Measurements from ENCODE around the gene CAMK2B. TPM values are rescaled to one million over a fixed set of nuclear protein-coding genes. Genes with fewer than 3 reads are reported as not detected.
"Not testable (repeated sequence)": the region's sequence is repeated elsewhere in the genome, so short reads cannot be mapped to it uniquely, and the experiment has no call there.

The CAMK2B gene
- total and polyA plus RNA-seq, 12 donors: 30.8 to 152 (median 113) TPM

DNA sequence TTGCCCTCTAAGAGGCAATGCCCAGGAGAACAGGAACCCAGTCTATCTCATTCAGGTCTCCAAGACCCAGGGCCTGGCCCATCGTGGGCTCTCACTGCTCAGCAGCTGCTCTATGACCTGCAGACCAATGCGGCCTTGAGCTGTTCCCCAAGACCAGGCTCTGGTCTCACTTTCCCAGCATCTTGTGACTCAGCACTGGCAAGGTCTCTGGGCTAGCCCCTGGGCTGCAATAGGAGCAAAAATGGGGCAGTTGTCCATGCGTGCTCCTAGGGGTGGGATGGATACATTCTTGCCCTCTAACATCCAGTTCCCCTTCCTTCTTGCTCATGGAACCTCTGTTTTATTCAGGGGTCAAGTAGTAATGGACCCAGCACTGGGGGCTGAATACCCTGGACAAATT is 149.7 kb downstream of the CAMK2B start:
- intact Hi-C loops (cut with DNase I): no loop called here
- no peak overlapping the region for H3K27ac ChIP-seq
- WGBS, 2 donors: 84 to 90% methylated on average over 3 of the region's 3 CpGs

DNA sequence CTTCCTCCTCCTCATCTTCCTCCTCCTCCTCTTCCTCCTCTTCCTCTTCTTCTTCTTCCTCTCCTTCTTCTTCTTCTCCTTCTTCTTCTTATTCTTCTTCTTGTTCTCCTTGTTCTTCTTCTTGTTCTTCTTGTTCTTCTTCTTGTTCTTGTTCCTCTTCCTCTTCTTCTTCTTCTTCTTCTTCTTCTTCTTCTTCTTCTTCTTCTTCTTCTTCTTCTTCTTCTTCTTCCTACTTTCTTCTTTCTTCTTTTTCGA is 150.8 kb downstream of the CAMK2B start:
- WGBS, 2 donors: 71 to 86% methylated on average over 1 of the region's 1 CpG
- H3K36me3 ChIP-seq; ATAC-seq; intact Hi-C loops (cut with DNase I); H3K4me3 ChIP-seq; H3K9me3 ChIP-seq; H3K27me3 ChIP-seq; DNase-seq; H3K4me1 ChIP-seq; H3K27ac ChIP-seq: not testable (repeated sequence)

More for the DNA sequence above, 149.7 kb downstream of the CAMK2B start:
- peaks cover 0 to 4% (median 0%) of the 10 kb centered on the region in 7 donors for H3K27me3 ChIP-seq
- no peaks in the 10 kb centered on the region for H3K36me3 ChIP-seq
- peaks cover 0 to 9% (median 0%) of the 10 kb centered on the region in 9 donors for H3K4me1 ChIP-seq
- TF ChIP-seq, protein P1, sequence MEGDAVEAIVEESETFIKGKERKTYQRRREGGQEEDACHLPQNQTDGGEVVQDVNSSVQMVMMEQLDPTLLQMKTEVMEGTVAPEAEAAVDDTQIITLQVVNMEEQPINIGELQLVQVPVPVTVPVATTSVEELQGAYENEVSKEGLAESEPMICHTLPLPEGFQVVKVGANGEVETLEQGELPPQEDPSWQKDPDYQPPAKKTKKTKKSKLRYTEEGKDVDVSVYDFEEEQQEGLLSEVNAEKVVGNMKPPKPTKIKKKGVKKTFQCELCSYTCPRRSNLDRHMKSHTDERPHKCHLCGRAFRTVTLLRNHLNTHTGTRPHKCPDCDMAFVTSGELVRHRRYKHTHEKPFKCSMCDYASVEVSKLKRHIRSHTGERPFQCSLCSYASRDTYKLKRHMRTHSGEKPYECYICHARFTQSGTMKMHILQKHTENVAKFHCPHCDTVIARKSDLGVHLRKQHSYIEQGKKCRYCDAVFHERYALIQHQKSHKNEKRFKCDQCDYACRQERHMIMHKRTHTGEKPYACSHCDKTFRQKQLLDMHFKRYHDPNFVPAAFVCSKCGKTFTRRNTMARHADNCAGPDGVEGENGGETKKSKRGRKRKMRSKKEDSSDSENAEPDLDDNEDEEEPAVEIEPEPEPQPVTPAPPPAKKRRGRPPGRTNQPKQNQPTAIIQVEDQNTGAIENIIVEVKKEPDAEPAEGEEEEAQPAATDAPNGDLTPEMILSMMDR (IDR thresholded peaks at IDR 0.05): no peak
- H3K4me3 ChIP-seq: no peak overlapping the region
- peaks cover 0 to 9% (median 0%) of the 10 kb centered on the region in 11 donors for H3K9me3 ChIP-seq
- DNase-seq (no peak), ATAC-seq (no peak)

DNA sequence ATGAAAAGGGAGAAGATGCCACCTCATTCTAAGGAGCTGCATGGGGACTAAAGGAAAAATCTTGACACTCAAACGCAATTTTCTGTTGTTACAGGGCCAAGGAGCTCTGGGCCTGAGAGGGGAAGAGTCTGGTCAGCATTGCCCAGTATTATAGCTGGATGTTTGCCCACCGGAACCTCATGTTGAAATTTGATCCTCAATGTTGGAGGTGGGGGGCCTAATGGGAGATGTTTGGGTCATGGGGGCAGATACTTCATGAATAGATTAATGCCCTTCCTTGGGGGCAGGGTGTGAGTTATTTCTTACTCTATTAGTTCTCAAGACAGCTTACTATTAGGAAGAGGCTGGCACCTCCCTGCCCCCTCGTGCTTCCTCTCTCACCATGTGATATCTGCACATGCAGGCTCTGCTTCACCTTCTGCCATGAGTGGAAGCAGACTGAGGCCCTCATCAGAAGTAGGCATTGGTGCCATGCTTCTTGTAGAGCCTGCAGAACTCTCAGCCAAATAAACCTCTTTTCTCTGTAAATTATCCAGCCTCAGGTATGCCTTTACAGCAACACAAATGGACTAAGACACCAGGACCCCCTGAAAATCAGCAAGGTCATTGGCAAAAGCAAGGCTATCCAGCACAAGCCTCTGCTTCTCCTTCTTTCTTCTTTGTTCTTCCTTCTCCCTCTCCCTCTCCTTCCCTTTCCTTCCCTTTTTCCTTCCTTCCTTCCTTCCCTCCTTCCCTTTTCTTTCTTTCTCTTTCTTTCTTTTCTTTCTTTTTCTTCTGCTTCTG is 151.3 kb downstream of the CAMK2B start:
- peaks cover 0 to 4% (median 0%) of the 10 kb centered on the region in 7 donors for H3K27me3 ChIP-seq
- no peak overlapping the region for H3K27ac ChIP-seq
- 64 to 80% methylated on average over 3 of the region's 3 CpGs for WGBS, 2 donors
- DNase-seq (no peak), ATAC-seq (no peak)
- H3K9me3 ChIP-seq: peaks cover 0 to 9% (median 0%) of the 10 kb centered on the region in 11 donors
- H3K36me3 ChIP-seq: no peaks in the 10 kb centered on the region
- TF ChIP-seq, protein P1 (IDR thresholded peaks at IDR 0.05): no peak
- no peak overlapping the region for H3K4me3 ChIP-seq
- intact Hi-C loops (cut with DNase I): no loop called here
- peaks cover 0 to 9% (median 0%) of the 10 kb centered on the region in 9 donors for H3K4me1 ChIP-seq

DNA sequence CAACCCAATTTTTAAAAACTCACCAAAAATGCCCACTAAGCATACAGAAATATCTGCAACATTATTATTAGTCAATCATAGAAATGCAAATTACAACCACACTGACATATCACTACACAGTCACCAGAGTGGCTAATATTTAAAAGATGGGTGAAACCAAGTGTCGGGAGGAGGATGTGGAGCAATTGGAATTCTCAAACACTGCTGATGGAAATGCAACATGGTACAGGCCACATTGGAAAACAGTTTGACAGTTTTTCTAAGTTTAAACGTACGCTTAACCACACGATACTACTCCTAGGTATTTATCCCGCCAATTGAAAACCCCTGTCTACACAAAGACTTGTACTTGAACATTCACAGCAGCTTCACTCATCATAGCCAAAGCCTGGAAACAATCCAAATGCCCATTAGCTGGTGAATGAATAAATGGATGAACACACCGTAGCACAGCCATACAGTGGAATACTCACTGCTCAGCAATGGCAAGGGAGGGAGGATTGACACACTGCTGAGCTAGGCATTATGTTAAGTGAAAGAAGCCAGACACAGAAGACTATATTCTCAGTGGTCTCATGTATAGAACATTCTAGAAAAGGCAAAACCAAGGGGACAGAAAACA is 152.5 kb downstream of the CAMK2B start:
- ATAC-seq (no peak), DNase-seq (no peak)
- Histone ChIP-seq H3K4me1 (peaks cover 0 to 6% (median 0%) of the 10 kb centered on the region in 9 donors), H3K9me3 (peaks cover 0 to 9% (median 0%) of the 10 kb centered on the region in 11 donors), H3K27ac (no peak overlapping the region), H3K4me3 (no peak overlapping the region), H3K27me3 (peaks cover 0 to 4% (median 0%) of the 10 kb centered on the region in 7 donors), H3K36me3 (no peaks in the 10 kb centered on the region)
- TF ChIP-seq, protein P1 (IDR thresholded peaks at IDR 0.05): no peak
- intact Hi-C loops (cut with DNase I): no loop called here
- 58 to 64% methylated on average over 6 of the region's 6 CpGs for WGBS, 2 donors

DNA sequence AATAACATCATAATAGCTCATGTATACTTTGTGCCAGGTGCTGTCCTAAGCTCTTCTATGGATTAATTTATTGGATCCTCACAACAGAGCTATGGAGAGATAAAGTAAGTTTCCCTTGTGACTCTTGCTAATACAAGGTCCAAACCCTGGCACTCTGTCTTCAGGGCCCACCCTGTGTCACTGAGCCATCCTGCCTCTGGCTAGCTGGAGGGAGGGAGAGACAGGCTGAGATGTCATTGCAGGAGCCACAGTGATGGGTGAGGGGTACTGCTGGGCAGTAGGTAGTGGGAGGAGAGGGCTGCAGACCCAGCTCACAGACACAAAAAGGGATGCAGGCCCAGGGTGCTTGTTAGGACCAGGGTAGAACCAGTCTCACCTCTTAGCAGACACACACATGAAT is 153.0 kb downstream of the CAMK2B start:
- no peaks in the 10 kb centered on the region for H3K36me3 ChIP-seq
- no peak overlapping the region for H3K27ac ChIP-seq
- ATAC-seq (no peak), DNase-seq (no peak)
- TF ChIP-seq, protein P1 (IDR thresholded peaks at IDR 0.05): no peak
- H3K4me1 ChIP-seq: peaks cover 0 to 1% (median 0%) of the 10 kb centered on the region in 9 donors
- H3K27me3 ChIP-seq: peaks cover 0 to 4% (median 0%) of the 10 kb centered on the region in 7 donors
- no peak overlapping the region for H3K4me3 ChIP-seq
- H3K9me3 ChIP-seq: peaks cover 0 to 9% (median 0%) of the 10 kb centered on the region in 11 donors
- intact Hi-C loops (cut with DNase I): no loop called here

DNA sequence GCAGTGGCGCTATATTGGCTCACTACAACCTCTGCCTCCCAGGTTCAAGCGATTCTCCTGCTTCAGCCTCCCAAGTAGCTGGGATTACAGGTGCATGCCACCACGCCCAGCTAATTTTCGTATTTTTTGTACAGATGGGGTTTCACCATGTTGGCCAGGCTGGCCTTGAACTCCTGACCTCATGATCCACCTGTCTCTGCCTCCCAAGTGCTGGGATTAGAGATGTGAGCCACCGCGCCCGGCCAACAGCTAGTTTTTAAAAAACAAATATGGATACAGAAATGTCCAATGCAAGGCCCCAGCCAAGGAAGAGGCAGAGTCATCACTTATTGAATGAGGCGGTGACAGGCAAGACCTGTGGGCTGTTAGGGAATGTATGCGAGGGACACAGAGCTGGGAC is 153.5 kb downstream of the CAMK2B start:
- intact Hi-C loops (cut with DNase I): not testable (repeated sequence)

More for the DNA sequence above, 153.5 kb downstream of the CAMK2B start:
- not testable (repeated sequence) for H3K4me1 ChIP-seq, ATAC-seq, H3K9me3 ChIP-seq, H3K4me3 ChIP-seq, H3K27me3 ChIP-seq, DNase-seq, H3K36me3 ChIP-seq, H3K27ac ChIP-seq
- 92% methylated on average over 9 of the region's 9 CpGs for whole genome bisulfite sequencing, 2 donors

Measured in heart right ventricle (tissue), 16 donors.